NT2/D1 (cell line): ENCODE results near the gene TGM2.

Experiments used
- SUZ12 ChIP-seq: IDR thresholded peaks from 2 replicates; pipeline ENCODE4 v1.6.1; 2011; ENCODE audit not compliant: insufficient read length, insufficient read depth; ENCODE audit errors: extremely low read depth
- YY1 ChIP-seq: IDR thresholded peaks from 2 replicates; pipeline ENCODE4 v1.6.1; 2011; ENCODE audit not compliant: insufficient read length, insufficient read depth
- ZNF274 ChIP-seq: IDR thresholded peaks from 2 replicates; pipeline ENCODE4 v1.6.1; 2011; ENCODE audit warnings: mild to moderate bottlenecking, low read depth, low read length

DNA sequence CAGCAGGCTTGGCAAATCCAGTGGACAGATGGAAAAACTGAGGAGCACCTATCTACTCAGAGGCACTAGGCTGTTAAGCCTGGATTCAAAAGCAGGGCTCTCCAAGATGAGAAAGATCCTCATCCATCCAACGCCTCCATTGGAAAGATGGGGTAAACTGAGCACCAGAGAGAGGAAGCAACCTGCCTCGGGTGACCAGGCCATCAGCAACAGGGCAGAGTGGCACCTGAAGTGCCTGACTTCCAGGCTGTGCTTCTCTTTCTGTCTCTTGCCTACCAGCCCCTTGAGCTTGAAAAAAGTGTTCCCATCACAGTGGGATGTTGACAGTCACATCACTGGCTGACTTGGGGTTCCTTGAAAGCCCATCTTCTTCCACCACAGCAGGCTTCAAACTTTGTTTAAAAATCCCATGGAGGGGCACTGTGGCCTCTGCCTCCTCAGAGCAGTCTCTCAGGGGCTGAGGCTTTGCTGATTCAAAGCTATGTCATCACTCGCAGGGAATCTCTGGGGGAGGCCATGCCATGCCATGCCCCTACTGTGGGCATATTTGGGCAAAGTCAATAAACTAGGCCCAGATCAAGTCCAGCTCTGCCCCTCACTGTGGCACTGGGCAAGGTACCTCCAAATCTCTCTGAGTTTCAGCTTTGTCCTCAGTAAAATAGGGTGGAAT, 44.8 kb upstream of the TGM2 start:
- TF ChIP-seq ZNF274 (no peak), YY1 (no peak), SUZ12 (no peak)
